Measurements from ENCODE around the gene ADCY1. TPM values are rescaled to one million over a fixed set of nuclear protein-coding genes. Genes with fewer than 3 reads are reported as not detected.
"Not testable (repeated sequence)": the region's sequence is repeated elsewhere in the genome, so short reads cannot be mapped to it uniquely, and the experiment has no call there.

ADCY1 gene
- 0.08 and 0.13 TPM in 2 replicates for total RNA-seq (2014; rRNA removed; shearing (Covaris generic))
- 0.17 and 0.29 TPM in 2 replicates for polyA plus RNA-seq (2015; cell fraction: cytosol; rRNA removed)
- polyA plus RNA-seq (2015; cell fraction: nucleus; rRNA removed) = 0.08 and 0.20 TPM in 2 replicates

DNA sequence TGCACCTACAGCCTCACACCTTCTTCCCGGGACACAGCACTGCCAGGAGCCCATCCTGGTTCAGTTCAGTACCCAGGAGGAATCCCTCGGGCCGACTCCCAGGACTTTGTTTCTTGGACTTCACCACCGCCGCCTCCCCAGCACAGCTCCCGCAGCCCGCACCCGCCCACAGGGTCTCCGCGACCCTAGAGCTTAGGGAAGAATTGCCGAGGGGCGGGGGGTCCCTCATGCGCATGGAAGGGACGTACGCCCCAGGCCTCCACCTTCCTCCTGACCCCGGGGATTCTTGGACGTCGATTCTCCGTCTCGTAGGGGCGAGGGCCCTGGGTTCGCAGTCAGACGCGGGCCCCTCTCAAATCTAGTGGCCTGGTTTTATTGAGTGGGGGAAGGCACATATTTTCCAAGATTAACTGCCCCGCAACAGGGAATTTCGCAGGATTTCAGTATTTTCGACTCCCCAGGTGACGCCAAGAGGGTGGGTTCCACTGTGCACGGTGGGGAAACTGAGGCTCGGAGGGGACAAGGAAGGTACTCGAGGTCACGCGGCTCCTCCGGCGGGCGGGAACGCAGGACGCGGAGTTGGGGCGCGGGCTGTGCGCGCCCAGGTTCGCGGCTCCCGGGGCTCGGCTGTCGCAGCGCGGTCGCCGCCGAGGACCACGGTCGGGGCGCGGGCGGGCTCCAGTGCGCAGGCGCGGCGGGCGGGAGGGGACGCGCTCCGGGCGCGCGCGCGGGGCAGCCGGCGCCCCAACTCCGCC lies at the start of gene ADCY1:
Gene ADCY1, plus strand, starts transcription at position 708 of the 755 bp plus-strand sequence. CDS start 176 bp downstream, outside the sequence.
- no peak for DNase-seq (ENCODE audit: low read depth)

DNA sequence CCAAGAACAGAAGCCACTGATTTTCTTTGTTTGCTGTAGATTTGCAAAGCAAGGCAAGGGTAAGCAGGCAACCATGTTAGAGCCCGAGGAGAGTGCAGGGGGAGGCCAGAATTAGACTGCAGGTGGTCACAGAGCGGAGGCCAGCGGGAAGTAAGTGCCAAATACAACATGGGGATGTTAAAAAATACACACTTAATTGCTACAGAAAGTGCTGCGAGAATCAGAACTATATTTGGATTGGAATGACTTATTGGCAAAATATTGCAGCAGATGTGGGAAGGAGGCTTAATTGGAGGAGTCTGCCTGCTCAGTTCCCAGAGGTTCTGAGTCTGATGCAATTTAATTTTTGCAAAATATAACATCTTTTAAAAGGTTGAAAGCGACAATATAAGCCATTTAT lies 49.7 kb upstream of the ADCY1 start:
- DNase-seq (ENCODE audit: low read depth) = no peak

DNA sequence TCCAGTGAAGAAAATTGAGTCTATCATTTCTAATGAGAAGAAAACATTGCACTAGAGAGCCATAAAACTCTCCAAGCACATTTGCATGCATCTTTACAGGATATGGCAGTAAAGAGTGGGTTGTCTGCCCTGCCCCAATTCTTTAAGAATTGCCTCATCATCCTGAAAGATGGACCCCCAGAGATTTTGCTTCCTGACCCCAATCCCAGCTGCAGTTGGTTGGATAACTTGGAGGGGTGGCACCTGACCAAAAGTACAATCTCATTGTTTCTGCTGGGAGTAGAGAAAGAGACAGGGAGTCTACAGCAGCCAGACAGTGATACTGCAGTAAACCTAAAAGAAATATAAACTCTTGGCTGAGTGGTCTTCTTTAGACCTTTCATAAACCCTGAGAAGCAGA lies 49.1 kb upstream of the ADCY1 start:
- DNase-seq (ENCODE audit: low read depth) = no peak

DNA sequence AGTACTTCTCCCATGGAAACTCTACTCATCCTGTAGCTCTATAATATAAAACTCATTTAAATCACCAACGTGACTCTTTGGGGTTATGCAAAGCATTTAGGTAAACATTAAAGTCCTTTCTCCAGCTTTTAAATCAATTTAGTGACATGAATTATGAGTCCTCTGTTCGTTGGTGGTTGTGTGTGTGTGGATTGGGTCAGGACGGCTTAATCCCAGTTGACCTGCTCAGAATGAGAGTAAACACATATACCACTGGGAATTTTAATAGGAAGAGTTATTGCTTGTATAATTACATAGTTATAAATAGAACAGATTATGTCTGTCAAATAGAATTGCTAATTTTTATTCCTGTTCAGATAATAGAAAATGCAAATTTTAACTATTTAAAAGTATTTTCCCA lies 30.7 kb upstream of the ADCY1 start:
- no peak for DNase-seq (ENCODE audit: low read depth)

DNA sequence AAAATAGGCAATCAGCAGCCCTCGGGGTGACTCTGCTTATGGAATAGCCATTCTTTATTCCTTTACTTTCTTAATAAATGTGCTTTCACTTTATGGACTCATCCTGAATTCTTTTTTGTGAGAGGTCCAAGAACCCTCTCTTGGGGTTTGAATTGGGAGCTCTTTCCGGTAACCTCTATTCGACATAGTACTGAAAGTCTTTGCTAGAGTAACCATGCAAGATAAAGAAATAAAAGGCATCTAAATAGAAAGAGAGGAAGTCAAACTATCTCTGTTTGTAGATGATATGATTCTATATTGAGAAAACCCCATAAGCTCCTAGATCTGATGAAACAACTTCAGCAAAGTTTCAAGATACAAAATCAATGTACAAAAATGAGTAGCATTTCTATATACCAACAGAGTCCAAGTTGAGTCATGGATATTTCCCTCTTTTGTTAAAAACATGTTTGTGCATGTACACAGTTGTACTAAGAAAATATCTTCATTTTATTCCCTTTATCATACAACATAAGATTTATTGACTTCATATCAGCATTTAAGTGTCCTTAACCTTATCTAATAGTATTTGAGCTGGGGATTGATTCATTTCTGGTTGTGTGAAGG lies 29.0 kb upstream of the ADCY1 start:
- not testable (repeated sequence) for DNase-seq (ENCODE audit: low read depth)

DNA sequence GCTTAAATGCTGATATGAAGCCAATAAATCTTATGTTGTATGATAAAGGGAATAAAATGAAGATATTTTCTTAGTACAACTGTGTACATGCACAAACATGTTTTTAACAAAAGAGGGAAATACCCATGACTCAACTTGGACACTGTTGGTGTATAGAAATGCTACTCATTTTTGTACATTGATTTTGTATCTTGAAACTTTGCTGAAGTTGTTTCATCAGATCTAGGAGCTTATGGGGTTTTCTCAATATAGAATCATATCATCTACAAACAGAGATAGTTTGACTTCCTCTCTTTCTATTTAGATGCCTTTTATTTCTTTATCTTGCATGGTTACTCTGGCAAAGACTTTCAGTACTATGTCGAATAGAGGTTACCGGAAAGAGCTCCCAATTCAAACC lies 25.3 kb upstream of the ADCY1 start:
- DNase-seq (ENCODE audit: low read depth) = not testable (repeated sequence)

DNA sequence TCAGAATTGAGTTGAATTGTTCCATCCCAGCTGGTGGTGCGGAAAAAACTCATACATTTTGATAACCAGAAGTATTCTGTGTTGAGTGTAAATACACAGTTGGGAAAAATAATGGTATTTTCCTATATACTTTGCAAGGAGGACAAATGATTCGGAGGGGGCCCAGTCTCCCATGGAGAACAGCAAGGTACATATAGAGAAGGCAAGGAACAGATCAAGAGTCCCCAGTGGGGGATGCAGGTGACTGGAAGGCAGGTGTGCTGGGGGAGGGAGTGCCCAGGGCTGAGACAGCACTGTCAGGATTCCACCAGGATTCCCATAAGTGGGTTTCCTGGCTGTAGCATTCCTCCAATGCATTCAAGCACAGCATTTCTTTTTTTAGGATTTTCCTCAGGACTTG lies 10.8 kb upstream of the ADCY1 start:
- no peak for DNase-seq (ENCODE audit: low read depth)

DNA sequence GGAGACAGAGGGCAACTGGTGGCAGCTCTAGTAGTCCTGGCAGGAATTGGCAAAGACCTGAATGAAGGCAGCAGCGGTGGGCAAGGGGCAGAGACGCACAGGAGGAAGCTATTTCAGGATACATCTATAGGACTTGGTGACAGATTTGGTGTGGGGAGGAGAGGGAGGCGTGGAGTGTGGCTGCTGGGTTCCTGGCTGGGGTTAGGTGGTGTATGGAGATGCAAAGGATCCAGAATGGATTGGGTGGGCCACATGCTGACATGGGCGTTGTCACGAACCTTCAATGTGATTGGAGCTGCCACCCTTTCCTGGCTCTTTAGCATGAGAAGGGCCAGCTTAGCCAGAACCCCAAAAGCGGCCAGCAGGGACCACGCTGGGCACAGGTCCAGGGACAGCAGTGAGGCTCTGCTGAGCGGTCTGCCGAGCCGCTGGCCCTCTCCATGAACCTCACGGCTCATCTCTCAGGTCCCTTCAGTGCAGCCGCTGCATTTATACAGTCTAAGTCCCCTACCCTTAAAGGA lies 10.2 kb upstream of the ADCY1 start:
- no peak for DNase-seq (ENCODE audit: low read depth)

DNA sequence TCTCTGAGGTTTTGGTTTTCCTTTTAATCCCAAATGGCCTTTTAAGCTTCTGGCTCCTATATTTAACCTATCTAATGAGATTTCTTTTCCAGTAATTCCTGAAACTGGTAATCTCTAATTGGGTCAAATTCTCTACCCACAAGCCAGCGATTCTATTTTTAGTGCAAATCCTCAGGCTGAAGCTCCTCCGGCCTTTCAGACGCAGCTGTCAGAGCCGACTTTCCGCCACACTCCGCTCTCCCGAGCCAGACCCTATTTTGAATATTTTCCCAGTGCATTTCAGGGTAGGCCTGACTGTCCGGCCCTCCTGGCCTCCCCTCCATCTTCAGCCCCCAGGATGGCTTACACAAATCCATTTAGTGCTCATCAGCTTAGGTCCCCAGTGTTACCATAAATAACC lies 9.7 kb upstream of the ADCY1 start:
- DNase-seq (ENCODE audit: low read depth) = no peak

DNA sequence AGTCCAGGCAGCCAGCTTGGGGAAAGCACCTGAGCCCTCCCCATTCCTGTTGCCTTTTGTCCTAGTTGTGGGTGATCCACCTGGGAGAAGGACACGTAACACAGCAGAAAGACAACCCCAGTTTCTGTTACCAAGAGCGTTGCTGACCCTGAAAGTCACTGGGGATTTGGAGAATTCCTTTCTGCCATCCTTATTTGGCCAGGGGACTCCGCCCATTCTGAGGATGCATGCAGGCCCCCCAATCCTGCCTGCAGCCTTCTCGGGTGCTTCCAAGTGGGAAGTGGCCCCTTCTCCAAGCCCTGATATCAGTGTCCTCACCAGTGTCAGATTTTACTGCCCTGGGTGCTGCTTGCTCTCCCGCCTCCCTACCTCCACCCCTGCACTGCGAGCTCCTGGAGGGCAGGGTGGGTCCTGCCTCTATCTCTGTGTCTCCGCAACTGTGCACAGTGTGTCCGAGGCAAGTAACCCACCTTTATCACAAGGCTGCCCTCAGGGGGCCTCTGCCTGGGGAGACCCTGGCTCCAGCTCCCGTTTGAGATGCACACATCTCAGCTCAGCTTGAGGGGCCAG lies 9.2 kb upstream of the ADCY1 start:
- DNase-seq (ENCODE audit: low read depth) = no peak

DNA sequence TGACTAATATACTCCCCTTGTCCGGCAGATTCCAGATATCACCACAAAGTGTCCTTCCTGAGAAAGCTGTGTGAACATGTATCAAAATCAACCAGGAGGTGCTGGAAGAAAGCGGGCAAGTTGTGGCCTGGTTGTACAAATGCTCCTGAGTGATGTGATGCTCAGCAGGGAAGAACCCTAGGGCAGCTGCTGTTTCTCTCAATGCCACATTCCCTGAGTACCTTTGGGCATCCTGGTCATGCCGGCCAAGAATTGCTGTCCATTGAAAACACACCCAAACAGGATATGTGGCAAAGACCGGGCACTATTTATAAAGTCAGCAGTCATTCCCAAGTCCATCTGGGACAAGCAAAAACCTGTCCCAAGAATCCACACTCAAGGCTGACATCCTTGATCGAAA lies 7.8 kb upstream of the ADCY1 start:
- no peak for DNase-seq (ENCODE audit: low read depth)

DNA sequence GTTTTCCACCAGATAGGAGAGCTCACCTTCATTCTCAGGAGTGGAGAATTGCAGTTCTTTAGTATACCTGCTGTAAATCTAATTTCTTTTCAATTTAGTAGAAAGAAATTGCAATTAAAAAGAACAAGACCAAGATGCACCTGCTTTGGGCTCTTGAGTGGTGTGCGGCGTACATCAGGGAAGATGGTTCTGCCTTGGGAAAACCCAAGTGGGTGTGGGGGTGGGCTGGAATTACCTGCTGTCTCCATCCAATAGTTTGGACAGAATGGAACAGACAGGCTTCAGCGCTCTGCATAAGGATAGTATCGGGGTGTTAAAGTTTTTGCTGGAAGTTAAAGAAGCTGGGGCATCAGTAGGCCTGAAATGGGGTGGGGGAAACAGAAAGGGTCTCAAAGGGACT lies 7.2 kb upstream of the ADCY1 start:
- DNase-seq (ENCODE audit: low read depth) = no peak

DNA sequence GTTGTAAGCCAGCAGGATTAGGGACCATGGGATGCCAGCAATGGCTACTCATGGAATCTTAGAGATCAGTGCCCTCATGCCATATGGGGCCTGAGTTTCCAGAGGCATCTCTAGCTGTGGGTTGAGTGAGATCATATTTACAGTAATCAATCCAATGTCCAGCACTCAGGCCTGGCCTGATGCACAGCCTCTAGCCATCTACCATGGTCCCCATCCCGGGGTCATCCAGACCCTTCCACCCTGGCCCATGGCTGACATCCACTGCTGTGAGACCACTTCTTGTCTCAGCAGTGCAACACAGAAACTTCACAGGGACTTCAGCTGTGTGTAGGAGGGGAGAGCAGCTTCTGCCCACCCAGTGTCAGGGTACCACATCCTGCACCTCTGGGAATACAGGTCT lies 6.5 kb upstream of the ADCY1 start:
- no peak for DNase-seq (ENCODE audit: low read depth)

DNA sequence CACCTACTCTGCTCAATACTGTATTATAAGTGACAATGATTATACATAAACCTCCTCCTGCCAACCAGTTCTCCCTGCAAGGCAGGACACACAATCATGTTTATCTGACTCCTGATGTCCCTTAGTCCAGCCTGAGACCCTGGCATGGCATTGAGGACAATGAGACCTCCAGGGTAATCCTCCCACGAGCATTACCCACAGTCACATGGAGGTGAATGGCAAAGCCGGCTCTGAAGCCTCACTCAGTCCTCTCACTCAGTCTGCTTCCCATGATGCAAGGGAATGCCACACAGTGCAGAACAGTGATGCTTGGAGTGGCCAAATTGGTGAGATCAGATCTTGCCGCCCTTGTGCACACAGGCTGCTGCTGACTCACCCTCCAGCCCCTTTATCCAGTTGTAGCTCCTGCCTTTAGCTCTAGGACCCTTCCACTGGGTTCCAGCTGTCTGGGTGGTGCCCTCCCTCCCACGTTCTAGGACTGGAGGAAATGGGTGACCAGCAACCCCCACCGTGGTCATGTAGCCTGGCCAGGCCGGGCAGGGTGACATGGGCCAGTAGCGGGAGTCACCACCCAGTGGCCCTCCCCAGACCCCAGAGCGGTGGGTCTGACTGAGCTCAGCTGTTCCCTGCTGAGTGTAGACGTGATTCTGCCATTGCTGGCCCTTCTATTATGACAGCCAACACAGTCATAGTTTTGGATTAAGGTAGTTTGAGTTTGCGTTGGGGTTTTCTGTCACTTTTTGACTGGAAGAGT lies 5.5 kb upstream of the ADCY1 start:
- DNase-seq (ENCODE audit: low read depth) = no peak

DNA sequence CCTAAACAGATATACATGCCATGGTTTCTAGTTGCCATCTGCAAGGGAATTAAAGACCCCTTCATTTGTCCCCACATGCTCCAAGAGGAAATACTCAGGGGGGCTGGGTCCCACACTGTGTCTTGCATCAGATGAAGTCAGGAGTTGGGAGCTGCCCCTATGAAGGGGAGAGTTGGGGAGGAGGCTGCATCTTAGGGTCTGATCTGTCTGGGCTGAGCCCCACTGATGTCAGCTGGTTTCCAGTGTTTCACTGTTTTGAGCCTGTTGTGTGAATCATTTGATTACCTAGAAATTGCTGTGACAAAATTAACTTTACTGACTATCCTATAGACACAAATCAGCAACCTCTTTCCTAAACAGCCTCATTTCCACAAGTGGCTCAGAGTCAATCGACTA lies 4.9 kb upstream of the ADCY1 start:
- DNase-seq (ENCODE audit: low read depth) = no peak

DNA sequence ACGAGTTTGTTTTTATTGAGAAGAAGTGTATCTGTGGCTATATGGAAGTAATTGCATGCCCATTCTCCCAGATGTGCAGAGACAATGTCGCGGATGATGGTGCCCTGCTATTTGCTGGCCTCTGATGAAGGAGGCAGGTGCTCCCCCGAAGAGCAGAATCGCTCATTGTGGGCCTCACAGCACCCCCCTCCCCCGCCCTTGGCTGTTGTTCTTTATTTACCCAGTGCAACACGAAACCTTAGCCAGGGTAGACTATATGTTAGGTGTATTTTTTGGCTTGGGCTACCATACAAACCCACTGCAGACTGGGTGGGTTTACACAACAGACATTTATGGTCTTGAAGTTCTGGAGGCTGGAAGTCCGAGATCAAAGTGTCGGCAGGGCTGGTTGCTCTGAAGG lies 3.4 kb upstream of the ADCY1 start:
- no peak for DNase-seq (ENCODE audit: low read depth)

DNA sequence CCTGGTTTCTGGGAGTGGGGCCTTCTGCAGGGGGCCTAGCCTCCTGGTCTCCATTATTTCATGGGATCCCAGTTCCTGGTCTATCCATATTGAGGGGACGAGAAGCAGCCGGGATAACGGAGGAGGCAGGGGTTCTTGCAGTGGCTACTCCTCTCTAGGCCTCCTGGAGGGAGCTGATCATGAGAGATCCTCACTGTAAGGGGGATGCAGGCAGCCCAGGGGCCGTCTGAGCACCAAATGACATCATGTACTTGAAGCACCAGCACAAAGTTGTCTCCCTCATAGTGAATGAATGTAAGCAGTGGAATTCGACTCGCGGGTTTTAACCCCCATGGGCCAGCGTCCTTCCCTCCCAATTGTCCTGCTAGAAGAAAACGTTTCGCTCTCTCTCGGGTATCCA lies 964 bp upstream of the ADCY1 start:
- no peak for DNase-seq (ENCODE audit: low read depth)

DNA sequence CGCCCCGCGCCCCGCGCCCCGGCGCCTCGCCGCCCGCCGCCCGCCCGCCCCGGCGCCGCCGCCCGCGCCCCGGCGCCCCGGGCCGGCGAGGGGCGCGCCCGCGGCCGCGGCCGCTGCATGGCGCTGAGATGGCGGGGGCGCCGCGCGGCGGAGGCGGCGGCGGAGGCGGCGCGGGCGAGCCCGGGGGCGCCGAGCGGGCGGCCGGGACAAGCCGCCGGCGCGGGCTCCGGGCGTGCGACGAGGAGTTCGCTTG lies 174 bp downstream of the ADCY1 start:
- DNase-seq (ENCODE audit: low read depth) = no peak

DNA sequence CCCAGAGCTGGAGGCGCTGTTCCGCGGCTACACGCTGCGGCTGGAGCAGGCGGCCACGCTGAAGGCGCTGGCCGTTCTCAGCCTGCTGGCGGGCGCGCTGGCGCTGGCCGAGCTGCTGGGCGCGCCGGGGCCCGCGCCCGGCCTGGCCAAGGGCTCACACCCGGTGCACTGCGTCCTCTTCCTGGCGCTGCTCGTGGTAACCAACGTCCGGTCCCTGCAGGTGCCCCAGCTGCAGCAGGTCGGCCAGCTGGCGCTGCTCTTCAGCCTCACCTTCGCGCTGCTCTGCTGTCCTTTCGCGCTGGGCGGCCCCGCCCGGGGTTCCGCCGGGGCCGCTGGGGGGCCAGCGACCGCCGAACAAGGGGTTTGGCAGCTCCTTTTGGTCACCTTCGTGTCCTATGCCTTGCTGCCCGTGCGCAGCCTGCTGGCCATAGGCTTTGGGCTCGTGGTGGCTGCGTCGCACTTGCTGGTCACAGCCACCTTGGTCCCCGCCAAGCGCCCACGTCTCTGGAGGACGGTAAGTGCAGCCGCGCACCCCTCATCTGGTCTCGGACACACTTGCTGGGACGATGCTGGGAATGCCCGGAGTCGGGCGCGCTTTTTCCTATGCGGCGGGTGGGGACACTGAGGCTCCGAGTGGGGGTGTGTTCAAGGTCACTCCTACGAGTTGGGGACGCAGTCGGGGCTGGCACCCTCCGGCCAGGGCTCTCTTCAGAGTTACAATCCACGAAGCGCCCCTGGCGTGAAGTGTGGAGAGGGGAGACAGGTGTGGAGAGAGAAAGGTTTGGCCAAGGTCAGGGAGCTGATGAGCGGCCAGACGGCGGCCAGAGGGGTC lies 717 bp downstream of the ADCY1 start:
- peak; percentile 16 for DNase-seq (ENCODE audit: low read depth)

DNA sequence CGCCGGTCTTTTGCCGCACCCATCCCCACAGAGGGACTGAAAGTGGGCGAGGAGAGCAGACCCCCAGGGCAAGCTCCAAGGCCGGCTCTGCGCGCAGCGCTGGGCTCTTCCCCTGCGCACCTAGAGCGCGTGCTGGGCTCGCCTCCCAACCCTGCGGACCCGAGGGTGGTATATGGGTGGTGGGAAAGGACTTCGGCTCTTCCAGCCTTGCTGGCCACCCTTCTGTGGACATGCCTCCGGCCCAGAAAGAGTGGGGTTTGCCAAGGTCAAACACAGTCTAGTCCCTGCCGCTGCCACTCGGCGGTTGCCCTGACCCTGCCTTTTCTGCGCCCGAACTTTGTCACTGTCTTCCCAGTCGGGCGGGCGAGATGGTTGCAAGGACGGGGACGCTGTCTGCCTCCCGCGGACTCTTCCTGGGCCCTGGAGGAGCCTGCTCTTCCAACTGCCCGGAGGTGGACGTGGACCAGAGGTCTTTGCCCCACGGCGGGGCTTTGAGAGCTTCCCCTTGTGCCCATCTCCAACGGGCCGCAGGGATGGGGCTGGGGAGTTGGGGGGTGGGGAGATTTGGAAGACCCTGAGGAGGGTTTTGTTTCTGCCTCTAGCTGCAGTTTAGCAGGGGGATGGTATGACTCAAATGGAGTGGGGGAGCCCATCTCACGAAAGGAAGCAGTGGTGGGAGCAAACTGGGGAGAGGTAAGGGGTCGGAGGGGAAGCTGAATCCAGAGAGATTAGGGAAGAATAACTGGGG lies 1.5 kb downstream of the ADCY1 start:
- no peak for DNase-seq (ENCODE audit: low read depth)

Measured in HT1080 (cell line).